Stimulated activated CD4-positive, alpha-beta T cell treated with anti-CD3 and anti-CD28 coated beads, Interleukin-1b, Interleukin-23, amount 100 ng/mL, for 24 hours (primary cell): ENCODE results near the gene MOSPD3.
"Not testable (repeated sequence)": the region's sequence is repeated elsewhere in the genome, so short reads cannot be mapped to it uniquely, and the experiment has no call there.

Experiments used
- DNase-seq, 4 experiments: peaks; one replicate each; pipeline ENCODE4 v3.0.0-alpha.2; 2020; ENCODE audit warnings: low read depth in 4 of 4, low spot score in 1 of 4

The MOSPD3 gene

DNA sequence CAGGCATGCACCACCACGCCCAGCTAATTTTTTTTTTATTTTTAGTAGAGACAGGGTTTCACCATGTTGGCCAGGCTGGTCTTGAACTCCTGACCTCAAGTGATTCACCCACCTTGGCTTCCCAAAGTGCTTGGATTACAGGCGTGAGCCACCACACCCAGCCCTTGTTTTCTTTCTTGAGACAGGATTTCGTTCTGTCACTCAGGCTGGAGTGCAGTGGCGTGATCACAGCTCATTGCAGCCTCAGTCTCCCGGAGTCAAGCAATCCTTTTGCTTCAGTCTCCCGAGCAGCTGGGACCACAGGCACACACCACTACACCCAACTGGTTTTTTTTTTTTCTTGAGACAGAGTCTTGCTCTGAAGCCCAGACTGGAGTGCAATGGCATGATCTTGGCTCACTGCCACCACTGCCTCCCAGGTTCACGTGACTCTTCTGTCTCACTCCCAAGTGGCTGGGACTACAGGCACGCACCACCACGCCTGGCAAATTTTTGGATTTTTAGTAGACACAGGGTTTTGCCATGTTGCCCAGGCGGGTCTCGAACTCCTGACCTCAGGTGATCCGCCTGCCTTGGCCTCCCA lies 49.9 kb downstream of the MOSPD3 start:
- not testable (repeated sequence) for DNase-seq
